GM12873 (cell line): ENCODE measurements around the gene UQCRFS1.

Source experiments
- TF ChIP-seq, protein P1 (sequence below): IDR thresholded peaks from 2 replicates; pipeline ENCODE4 v1.5.1; 2012; ENCODE audit warnings: low read depth, mild to moderate bottlenecking, moderate library complexity, low read length, control low read depth; ENCODE audit not compliant: insufficient read depth; ENCODE audit errors: missing control alignments

UQCRFS1 gene

GRCh38 chr19:29171525-29171924 lies 41.4 kb downstream of the UQCRFS1 start:
- TF ChIP-seq, protein P1, sequence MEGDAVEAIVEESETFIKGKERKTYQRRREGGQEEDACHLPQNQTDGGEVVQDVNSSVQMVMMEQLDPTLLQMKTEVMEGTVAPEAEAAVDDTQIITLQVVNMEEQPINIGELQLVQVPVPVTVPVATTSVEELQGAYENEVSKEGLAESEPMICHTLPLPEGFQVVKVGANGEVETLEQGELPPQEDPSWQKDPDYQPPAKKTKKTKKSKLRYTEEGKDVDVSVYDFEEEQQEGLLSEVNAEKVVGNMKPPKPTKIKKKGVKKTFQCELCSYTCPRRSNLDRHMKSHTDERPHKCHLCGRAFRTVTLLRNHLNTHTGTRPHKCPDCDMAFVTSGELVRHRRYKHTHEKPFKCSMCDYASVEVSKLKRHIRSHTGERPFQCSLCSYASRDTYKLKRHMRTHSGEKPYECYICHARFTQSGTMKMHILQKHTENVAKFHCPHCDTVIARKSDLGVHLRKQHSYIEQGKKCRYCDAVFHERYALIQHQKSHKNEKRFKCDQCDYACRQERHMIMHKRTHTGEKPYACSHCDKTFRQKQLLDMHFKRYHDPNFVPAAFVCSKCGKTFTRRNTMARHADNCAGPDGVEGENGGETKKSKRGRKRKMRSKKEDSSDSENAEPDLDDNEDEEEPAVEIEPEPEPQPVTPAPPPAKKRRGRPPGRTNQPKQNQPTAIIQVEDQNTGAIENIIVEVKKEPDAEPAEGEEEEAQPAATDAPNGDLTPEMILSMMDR = no peak

GRCh38 chr19:29170554-29170953 lies 42.4 kb downstream of the UQCRFS1 start:
- TF ChIP-seq, protein P1 = no peak

DNA sequence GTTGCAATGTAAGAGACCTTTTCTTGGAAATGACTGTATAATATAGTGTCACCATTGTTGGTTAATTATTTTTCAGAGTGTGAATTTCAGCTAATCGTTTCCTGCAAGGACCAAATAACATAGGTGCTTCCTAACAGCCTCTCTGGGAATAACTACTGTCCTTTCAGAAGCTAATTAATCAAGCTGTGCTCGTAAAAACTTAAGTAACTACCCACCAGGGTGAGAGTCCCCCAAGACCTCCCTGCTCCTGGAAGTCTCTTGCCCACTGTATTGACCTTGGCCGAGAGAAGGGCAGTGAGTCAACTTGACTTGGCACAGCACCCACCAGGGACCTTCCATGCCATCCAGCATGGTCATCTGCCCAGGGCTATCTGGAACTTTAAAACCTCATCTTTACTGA lies 50.3 kb downstream of the UQCRFS1 start:
- TF ChIP-seq, protein P1 = no peak

DNA sequence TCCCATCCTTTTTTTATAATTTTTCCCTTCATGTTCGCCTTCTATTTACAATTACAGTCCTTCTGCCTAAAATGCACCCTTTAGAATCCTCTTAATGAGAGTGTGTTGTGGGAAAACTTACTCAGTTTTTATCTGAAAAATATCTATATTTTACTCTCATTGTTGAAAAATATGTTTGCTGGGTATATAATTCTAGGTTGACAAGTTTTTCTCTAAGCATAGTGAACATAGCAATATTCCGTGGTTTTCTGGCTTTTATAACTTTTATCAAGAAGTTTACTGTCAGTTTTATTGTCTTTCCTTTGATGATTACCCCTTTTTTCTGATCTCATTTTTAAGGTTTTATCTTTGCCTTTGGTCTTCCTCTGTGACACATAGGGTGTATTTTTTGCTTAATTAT lies 57.3 kb downstream of the UQCRFS1 start:
- TF ChIP-seq, protein P1 = no peak
